ENCODE measurements around the gene CCDC159.

Gene CCDC159

GRCh38 chr19:11383706-11384048 is 37.4 kb downstream of the CCDC159 start:
- no peak for TF ChIP-seq CTCF (IDR thresholded peaks at IDR 0.05; ENCODE audit: low read depth, low read length)
- peak overlapping the region; percentile 55 to 60 for H3K4me3 ChIP-seq (replicated peaks in 1 of 2; ENCODE audit: low read depth in 2 of 2, low read length in 2 of 2)
- DNase-seq (ENCODE audit: low read depth in 2 of 2): no peak

GRCh38 chr19:11384778-11385129 is 38.4 kb downstream of the CCDC159 start:
- TF ChIP-seq CTCF (IDR thresholded peaks at IDR 0.05; ENCODE audit: low read depth, low read length): no peak
- DNase-seq (ENCODE audit: low read depth in 2 of 2): no peak
- no peak overlapping the region for H3K4me3 ChIP-seq (replicated peaks in 1 of 2; ENCODE audit: low read depth in 2 of 2, low read length in 2 of 2)

- TF ChIP-seq CTCF (IDR thresholded peaks at IDR 0.05; ENCODE audit: low read depth, low read length): no peak
- DNase-seq (ENCODE audit: low read depth in 2 of 2): no peak
- H3K4me3 ChIP-seq (replicated peaks in 1 of 2; ENCODE audit: low read depth in 2 of 2, low read length in 2 of 2): no peak overlapping the region
These were observed 41.1 kb downstream of the CCDC159 start for GRCh38 chr19:11387162-11388034.

GRCh38 chr19:11390359-11390758 is 44.0 kb downstream of the CCDC159 start:
- no peak overlapping the region for H3K4me3 ChIP-seq (replicated peaks in 1 of 2; ENCODE audit: low read depth in 2 of 2, low read length in 2 of 2)
- TF ChIP-seq CTCF (IDR thresholded peaks at IDR 0.05; ENCODE audit: low read depth, low read length): no peak
- DNase-seq (ENCODE audit: low read depth in 2 of 2): no peak

- no peak overlapping the region for H3K4me3 ChIP-seq (replicated peaks in 1 of 2; ENCODE audit: low read depth in 2 of 2, low read length in 2 of 2)
- DNase-seq (ENCODE audit: low read depth in 2 of 2): no peak
- no peak for TF ChIP-seq CTCF (IDR thresholded peaks at IDR 0.05; ENCODE audit: low read depth, low read length)
These were observed 44.8 kb downstream of the CCDC159 start for GRCh38 chr19:11390933-11391680.

- DNase-seq (ENCODE audit: low read depth in 2 of 2): no peak
- TF ChIP-seq CTCF (IDR thresholded peaks at IDR 0.05; ENCODE audit: low read depth, low read length): no peak
- H3K4me3 ChIP-seq (replicated peaks in 1 of 2; ENCODE audit: low read depth in 2 of 2, low read length in 2 of 2): no peak overlapping the region
These were observed 50.8 kb downstream of the CCDC159 start for GRCh38 chr19:11397089-11397610.
